Nephron (organoid): Measurements from ENCODE around the gene ARHGAP10.

Experiments used
- H3K27ac Mint-ChIP-seq, 3 experiments: 2 replicates each; pipeline ENCODE4 v1.8.0; 2020; ENCODE audit warnings: mixed read lengths in 3 of 3, mild to moderate bottlenecking in 2 of 3, moderate library complexity in 1 of 3
- H3K27me3 Mint-ChIP-seq: 2 replicates; pipeline ENCODE4 v1.8.0; 2021; ENCODE audit warnings: low read depth, mild to moderate bottlenecking, moderate library complexity, mixed read lengths
- H3K36me3 Mint-ChIP-seq: 2 replicates; pipeline ENCODE4 v1.8.0; 2020; ENCODE audit warnings: low read depth, mixed read lengths
- H3K4me1 Mint-ChIP-seq: 2 replicates; pipeline ENCODE4 v1.8.0; 2020; ENCODE audit warnings: mixed read lengths
- H3K4me3 Mint-ChIP-seq, 3 experiments: 2 replicates each; pipeline ENCODE4 v1.8.0; 2020; ENCODE audit warnings: mild to moderate bottlenecking in 3 of 3, mixed read lengths in 3 of 3, moderate library complexity in 2 of 3
- H3K9me3 Mint-ChIP-seq: 2 replicates; pipeline ENCODE4 v1.8.0; 2020; ENCODE audit warnings: mixed read lengths
- TF ChIP-seq, protein P1 (sequence below), 3 experiments: fragments of 200-600 bp; sonication (generic); IDR thresholded peaks; one replicate each; pipeline ENCODE4 v1.5.0; 2021; ENCODE audit warnings: antibody characterized with exemption in 3 of 3; ENCODE audit not compliant: unreplicated experiment in 3 of 3

Gene ARHGAP10

DNA sequence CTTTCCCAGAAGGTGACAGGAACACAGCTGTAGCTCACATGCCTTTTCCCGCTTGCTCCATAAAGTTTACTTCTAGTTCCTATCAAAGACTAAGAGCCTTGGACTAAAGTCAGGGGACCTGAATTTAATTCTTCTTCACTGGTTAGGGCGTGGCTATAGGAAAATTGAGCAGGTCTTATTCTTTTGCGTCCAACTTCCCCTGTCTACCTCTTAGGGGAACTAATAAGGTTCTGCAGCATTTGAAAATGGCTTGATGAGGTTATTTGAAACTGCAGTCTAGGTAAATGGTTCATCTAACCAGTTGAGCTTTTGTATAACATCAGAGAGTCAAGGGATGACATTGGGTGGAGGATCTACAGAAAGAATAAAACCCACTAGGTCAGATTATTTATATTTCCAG, 2.6 kb downstream of the ARHGAP10 start:
- peaks cover 15% of the 10 kb centered on the region for H3K27me3 Mint-ChIP-seq
- no peaks in the 10 kb centered on the region for H3K36me3 Mint-ChIP-seq
- H3K27ac Mint-ChIP-seq, result peak overlapping the region in 2 of 3 experiments; percentile 17 to 58
- H3K4me3 Mint-ChIP-seq, result peak overlapping the region; percentile 92 to 99 (median 99)
- no peaks in the 10 kb centered on the region for H3K9me3 Mint-ChIP-seq
- TF ChIP-seq, protein P1, sequence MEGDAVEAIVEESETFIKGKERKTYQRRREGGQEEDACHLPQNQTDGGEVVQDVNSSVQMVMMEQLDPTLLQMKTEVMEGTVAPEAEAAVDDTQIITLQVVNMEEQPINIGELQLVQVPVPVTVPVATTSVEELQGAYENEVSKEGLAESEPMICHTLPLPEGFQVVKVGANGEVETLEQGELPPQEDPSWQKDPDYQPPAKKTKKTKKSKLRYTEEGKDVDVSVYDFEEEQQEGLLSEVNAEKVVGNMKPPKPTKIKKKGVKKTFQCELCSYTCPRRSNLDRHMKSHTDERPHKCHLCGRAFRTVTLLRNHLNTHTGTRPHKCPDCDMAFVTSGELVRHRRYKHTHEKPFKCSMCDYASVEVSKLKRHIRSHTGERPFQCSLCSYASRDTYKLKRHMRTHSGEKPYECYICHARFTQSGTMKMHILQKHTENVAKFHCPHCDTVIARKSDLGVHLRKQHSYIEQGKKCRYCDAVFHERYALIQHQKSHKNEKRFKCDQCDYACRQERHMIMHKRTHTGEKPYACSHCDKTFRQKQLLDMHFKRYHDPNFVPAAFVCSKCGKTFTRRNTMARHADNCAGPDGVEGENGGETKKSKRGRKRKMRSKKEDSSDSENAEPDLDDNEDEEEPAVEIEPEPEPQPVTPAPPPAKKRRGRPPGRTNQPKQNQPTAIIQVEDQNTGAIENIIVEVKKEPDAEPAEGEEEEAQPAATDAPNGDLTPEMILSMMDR (IDR thresholded peaks at IDR 0.05; ENCODE audit: unreplicated experiment in 3 of 3), result no peak
- peaks cover 49% of the 10 kb centered on the region for H3K4me1 Mint-ChIP-seq

DNA sequence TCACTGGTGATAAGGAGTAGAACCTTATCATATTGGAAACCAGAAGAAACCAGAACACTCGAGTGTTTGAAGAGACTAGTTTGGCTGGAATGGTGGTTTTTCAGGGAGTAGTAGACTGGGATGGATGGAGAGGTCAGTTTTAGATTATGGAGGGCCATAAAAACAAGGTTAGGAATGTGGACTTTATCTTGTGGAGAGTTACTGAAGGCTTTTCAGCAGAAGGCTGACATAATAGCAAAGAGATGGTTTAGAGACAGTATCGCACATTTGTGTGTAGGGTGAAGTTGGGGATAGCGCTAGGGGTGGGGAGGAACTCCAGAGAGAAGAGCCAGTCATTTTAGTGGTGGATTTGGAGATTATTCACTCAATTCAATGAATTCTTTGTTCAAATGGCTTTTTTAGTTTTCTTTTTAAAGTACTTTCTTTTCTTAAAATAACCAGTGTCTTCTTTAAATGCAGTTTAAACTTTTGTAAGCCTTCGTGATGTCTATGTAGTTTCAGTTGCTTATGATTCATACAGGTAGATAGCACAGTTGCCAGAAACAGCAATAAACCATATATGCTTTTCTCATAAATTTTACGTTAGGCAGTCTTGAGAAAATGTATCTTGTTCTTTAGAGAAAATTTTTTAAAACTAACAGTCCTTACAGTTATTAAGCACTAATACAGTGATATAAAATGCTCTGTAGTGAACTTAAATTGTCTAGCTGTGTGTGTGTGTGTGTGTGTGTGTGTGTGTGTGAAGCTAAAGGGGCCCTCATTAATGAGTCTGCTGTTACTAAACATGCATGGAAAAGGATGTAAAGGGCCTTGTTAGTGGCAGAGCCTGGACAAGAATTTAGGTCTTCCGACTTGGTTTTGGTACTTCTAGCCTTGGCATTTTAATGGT, 3.8 kb downstream of the ARHGAP10 start:
- TF ChIP-seq, protein P1 (IDR thresholded peaks at IDR 0.05; ENCODE audit: unreplicated experiment in 3 of 3), result no peak
- Mint-ChIP-seq H3K27ac (peak overlapping the region in 1 of 3 experiments; percentile 6), H3K27me3 (peaks cover 10% of the 10 kb centered on the region), H3K9me3 (no peaks in the 10 kb centered on the region), H3K4me3 (peak overlapping the region in 2 of 3 experiments; percentile 14 to 38), H3K36me3 (no peaks in the 10 kb centered on the region), H3K4me1 (peaks cover 51% of the 10 kb centered on the region)

DNA sequence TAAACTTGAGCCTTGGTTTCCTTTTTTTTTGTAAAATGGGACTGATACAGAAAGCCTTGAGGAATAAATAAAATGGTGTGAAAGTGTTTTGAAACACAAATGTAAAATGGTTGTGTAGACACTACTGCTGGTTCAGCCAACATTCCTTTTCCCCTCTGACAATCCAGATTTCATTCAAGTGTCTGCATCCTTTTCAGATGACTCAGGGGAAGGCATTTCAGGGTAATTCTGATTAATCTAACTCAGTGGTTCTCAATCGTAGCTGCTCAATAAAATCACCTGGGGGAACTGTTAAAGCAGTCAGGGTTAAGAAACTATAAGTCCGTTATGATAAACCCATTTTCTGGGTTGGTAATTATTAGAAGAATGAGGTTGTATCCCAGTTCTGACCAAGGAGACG, 4.6 kb downstream of the ARHGAP10 start:
- H3K4me1 Mint-ChIP-seq, result peaks cover 49% of the 10 kb centered on the region
- H3K4me3 Mint-ChIP-seq, result no peak overlapping the region
- H3K27ac Mint-ChIP-seq, result peak overlapping the region in 1 of 3 experiments; percentile 6
- TF ChIP-seq, protein P1 (IDR thresholded peaks at IDR 0.05; ENCODE audit: unreplicated experiment in 3 of 3), result no peak
- no peaks in the 10 kb centered on the region for H3K36me3 Mint-ChIP-seq
- peaks cover 10% of the 10 kb centered on the region for H3K27me3 Mint-ChIP-seq
- no peaks in the 10 kb centered on the region for H3K9me3 Mint-ChIP-seq

DNA sequence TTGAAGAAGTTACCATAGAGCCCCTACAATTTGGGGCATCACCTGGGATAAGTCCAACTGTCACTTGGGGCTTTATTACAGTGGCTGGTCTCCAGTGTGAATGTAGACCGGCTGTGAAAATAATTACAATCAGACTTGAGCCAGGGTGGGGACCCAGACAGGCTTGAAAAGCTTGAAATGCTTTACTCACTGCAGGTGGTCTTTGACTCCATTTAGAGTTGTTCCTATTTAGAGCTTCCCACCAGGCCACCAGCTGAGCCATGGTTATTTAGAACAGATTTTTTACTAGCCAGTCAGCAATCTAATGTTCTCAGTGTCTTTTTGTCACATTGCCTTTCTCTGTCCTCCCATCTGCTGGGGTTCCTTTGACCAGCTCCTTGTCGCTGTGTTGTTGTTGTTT, 5.7 kb downstream of the ARHGAP10 start:
- peak overlapping the region in 2 of 3 experiments; percentile 8 to 47 for H3K27ac Mint-ChIP-seq

DNA sequence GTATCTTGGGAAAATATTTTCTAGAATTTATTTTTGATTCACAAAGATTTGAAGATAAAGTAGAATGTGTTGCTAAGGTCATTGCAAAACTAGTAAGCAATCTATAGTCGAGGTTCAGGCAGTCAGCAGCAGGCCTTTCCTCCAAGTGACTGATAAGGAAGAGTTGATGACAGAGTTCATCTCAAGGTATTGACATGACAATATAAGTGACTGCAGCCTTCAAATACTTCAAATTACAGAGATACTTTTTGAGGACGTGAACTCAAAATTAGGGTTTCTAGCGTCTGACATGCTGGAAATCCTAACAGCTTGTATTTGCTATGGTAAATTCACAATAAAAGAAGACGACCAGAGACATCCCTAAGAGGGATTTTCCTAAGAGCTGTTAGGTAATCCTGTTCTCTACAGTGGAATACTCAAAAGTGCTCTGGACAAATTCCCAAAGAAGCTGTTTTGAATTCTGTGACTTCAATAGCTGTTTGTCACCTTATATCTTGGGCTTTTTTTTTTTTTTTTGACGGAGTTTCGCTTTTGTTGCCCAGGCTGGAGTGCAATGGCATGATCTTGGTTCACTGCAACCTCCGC, 7.4 kb downstream of the ARHGAP10 start:
- no peaks in the 10 kb centered on the region for H3K9me3 Mint-ChIP-seq
- peaks cover 6% of the 10 kb centered on the region for H3K36me3 Mint-ChIP-seq
- H3K27me3 Mint-ChIP-seq, result peaks cover 3% of the 10 kb centered on the region
- TF ChIP-seq, protein P1 (IDR thresholded peaks at IDR 0.05; ENCODE audit: unreplicated experiment in 3 of 3), result no peak
- no peak overlapping the region for H3K27ac Mint-ChIP-seq
- H3K4me1 Mint-ChIP-seq, result peaks cover 44% of the 10 kb centered on the region
- H3K4me3 Mint-ChIP-seq, result no peak overlapping the region

More for the DNA sequence above, 5.7 kb downstream of the ARHGAP10 start:
- TF ChIP-seq, protein P1 (IDR thresholded peaks at IDR 0.05; ENCODE audit: unreplicated experiment in 3 of 3), result no peak
- Mint-ChIP-seq H3K27me3 (peaks cover 10% of the 10 kb centered on the region), H3K36me3 (no peaks in the 10 kb centered on the region), H3K9me3 (no peaks in the 10 kb centered on the region), H3K4me3 (no peak overlapping the region), H3K4me1 (peaks cover 49% of the 10 kb centered on the region)
